M059J (cell line): ENCODE measurements around the gene MRPL10. TPM values are rescaled to one million over a fixed set of nuclear protein-coding genes. Genes with fewer than 3 reads are reported as not detected.

ENCODE experiments used
- DNase-seq: peaks from one replicate; pipeline ENCODE4 v3.0.0-alpha.2; 2012; ENCODE audit warnings: low read depth
- total RNA-seq: library from RNA; depleted of rRNA; stranded (reverse); fragments of >200 nt; shearing (Covaris generic); gene quantifications from 2 replicates; pipeline ENCODE4 v1.2.3, GENCODE V29; 2014

Gene MRPL10
- total RNA-seq, 1 experiment from 2014 or later = 39.9 TPM

GRCh38 chr17:47840001-47840741 lies 8.8 kb upstream of the MRPL10 start:
- peak; percentile 23 for DNase-seq

- DNase-seq = no peak
Observed at GRCh38 chr17:47839071-47839470, 7.7 kb upstream of the MRPL10 start.

- DNase-seq = no peak
Observed at GRCh38 chr17:47838636-47839035, 7.3 kb upstream of the MRPL10 start.

GRCh38 chr17:47837401-47838039 lies 6.2 kb upstream of the MRPL10 start:
- peak; percentile 91 for DNase-seq

GRCh38 chr17:47836601-47837000 lies 5.3 kb upstream of the MRPL10 start:
- no peak for DNase-seq

- no peak for DNase-seq
Observed at GRCh38 chr17:47834756-47835155, 3.4 kb upstream of the MRPL10 start.

GRCh38 chr17:47831934-47832327 lies 590 bp upstream of the MRPL10 start:
- DNase-seq = no peak

GRCh38 chr17:47830396-47831002 lies 842 bp downstream of the MRPL10 start:
- no peak for DNase-seq

GRCh38 chr17:47829870-47830269 lies 1.5 kb downstream of the MRPL10 start:
- no peak for DNase-seq

GRCh38 chr17:47823519-47823918 lies 7.8 kb downstream of the MRPL10 start:
- no peak for DNase-seq

GRCh38 chr17:47822785-47823184 lies 8.6 kb downstream of the MRPL10 start:
- no peak for DNase-seq

- DNase-seq = peak; percentile 89
Observed at GRCh38 chr17:47821424-47822391, 9.6 kb downstream of the MRPL10 start, which contains the start of gene OSBPL7. OSBPL7 (minus strand) TSS chr17:47821794; CDS start chr17:47820278, 1,516 bp downstream.

- no peak for DNase-seq
Observed at GRCh38 chr17:47821031-47821423, 10.3 kb downstream of the MRPL10 start.

- DNase-seq = no peak
Observed at GRCh38 chr17:47820033-47820789, 11.1 kb downstream of the MRPL10 start.

GRCh38 chr17:47819475-47819874 lies 11.9 kb downstream of the MRPL10 start:
- no peak for DNase-seq

GRCh38 chr17:47818002-47818695 lies 13.2 kb downstream of the MRPL10 start:
- DNase-seq = no peak

- no peak for DNase-seq
Observed at GRCh38 chr17:47816947-47817346, 14.4 kb downstream of the MRPL10 start.

GRCh38 chr17:47816111-47816735 lies 15.1 kb downstream of the MRPL10 start:
- no peak for DNase-seq

GRCh38 chr17:47815106-47815918 lies 16.0 kb downstream of the MRPL10 start:
- DNase-seq = no peak
